SH-SY5Y (cell line): Measurements from ENCODE around the gene TRAPPC5.

ENCODE experiments used
- GATA2 ChIP-seq: IDR thresholded peaks from 2 replicates; pipeline ENCODE4 v1.6.1; 2011; ENCODE audit warnings: mild to moderate bottlenecking, low read depth, low read length
- GATA3 ChIP-seq: IDR thresholded peaks from 2 replicates; pipeline ENCODE4 v1.6.1; 2011; ENCODE audit warnings: low read depth, mild to moderate bottlenecking, low read length, moderate library complexity

DNA sequence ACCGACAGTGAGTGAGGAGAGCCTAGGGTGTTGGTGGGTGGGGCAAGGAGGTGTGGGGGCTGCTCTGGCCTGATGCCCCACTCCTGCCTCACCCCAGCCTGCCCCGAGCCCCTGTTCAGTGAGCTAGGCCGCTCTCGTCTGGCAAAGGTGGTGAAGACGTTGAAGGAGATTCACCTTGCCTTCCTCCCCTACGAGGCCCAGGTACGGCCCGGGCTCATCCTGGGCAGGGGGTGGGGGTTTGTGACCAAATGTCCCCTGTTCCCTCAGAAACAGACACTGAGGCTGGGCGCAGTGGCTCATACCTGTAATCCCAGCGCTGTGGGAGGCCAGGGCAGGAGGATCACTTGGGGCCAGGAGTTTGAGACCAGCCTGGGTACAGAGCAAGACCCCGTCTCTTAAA, 39.8 kb upstream of the TRAPPC5 start:
- no peak for TF ChIP-seq GATA3
- no peak for TF ChIP-seq GATA2
